ENCODE results near the gene MPHOSPH8.

The MPHOSPH8 gene, protein sequence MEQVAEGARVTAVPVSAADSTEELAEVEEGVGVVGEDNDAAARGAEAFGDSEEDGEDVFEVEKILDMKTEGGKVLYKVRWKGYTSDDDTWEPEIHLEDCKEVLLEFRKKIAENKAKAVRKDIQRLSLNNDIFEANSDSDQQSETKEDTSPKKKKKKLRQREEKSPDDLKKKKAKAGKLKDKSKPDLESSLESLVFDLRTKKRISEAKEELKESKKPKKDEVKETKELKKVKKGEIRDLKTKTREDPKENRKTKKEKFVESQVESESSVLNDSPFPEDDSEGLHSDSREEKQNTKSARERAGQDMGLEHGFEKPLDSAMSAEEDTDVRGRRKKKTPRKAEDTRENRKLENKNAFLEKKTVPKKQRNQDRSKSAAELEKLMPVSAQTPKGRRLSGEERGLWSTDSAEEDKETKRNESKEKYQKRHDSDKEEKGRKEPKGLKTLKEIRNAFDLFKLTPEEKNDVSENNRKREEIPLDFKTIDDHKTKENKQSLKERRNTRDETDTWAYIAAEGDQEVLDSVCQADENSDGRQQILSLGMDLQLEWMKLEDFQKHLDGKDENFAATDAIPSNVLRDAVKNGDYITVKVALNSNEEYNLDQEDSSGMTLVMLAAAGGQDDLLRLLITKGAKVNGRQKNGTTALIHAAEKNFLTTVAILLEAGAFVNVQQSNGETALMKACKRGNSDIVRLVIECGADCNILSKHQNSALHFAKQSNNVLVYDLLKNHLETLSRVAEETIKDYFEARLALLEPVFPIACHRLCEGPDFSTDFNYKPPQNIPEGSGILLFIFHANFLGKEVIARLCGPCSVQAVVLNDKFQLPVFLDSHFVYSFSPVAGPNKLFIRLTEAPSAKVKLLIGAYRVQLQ

DNA sequence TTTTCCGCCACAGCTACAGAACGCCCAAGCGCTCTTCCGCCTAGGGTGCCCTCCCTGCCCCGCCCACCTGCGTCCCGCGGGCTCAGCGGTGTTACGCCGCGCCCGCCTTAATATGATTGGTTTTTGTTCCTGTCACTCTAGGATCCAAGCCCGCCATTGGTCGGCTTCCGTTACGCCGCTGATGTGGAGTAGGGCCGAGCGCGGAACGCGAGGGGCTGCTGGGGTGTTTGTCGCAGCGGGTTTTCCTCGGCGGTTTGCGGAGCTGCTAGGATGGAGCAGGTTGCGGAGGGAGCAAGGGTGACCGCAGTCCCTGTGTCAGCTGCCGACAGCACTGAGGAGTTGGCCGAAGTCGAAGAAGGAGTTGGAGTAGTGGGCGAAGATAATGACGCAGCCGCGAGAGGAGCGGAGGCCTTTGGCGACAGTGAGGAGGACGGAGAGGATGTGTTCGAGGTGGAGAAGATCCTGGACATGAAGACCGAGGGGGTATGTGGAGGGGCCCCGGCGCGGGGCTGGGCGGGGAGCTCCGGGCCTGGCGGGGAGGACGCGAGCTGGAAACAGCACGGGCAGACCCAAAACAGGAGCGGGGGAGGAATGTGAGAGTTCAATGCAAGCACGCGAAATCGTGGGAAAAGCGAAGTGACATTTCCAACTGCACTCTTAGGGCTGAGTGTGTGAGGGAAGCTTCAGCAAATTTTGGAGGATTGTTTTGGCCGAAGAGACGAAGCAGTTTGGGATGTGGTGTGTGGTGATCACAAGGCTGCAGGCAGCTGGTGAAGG, at the start of gene MPHOSPH8:
MPHOSPH8 (plus strand) TSS at position 181 of the 777 bp plus-strand sequence; CDS start at position 271, 90 bp downstream.
- DNase-seq, result peak; percentile 96

DNA sequence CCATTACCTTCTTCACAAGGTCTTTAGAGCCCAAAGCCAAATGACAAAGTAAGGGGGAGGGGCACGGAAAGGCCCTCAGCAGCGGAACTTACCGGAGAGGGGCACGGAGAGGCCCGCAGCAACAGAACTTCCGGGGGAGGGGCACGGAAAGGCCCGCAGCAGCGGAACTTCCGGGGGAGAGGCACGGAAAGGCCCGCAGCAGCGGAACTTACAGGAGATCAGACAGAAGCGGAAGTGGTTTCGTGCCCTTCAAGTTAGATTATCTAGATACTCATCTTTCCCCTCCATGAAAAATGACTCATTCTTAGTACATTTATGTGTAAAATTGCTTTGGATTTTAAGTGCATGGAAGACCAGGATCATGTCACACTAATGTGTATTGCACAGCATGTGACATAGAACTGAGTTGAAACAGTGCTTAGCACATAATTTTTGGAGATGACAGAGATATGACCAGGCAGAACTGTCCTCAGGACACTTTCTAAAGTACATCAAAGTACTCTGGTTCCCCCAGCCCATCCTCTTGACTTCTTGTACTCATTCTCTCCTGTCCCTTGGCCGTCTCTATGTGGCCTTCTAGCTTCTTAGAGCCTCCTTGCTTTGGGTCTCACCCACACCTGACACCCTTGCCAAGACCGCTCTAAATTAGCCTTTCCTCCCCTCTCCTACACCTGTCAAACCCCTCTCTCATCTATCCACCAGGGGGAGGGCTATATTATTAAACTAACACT, 46.4 kb upstream of the MPHOSPH8 start:
- no peak for DNase-seq

DNA sequence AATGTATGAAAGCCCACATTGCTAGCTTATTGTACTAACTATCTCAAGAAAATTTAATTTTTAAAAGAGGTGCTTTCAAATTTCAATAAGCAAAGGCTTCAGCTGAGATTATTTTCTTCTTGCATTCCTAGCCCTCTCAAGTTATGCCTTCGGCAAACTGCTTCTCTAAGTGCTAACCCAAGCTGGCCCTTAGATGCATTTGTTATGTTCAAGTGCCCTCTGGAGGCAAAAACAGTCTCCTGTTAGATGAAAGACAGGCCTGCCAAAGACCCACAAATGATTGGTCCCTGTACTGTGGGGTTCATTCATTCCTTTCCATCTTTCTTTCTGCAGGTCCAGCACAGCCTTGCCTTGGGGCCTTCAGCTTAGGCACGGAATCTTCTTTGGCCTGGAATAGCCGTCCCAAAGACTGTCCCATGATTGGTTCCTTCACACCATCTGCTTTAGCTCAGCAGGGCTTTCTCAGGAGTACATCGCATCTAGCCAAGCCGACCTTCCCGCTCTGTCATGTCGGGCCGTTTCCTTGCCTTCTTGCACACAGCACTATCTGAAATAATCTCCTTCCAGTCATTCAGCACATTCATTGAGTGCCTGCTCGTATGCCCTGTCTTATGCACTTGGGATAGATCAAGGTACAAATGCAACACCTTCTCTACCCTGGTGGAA, 45.7 kb upstream of the MPHOSPH8 start:
- DNase-seq, result no peak

DNA sequence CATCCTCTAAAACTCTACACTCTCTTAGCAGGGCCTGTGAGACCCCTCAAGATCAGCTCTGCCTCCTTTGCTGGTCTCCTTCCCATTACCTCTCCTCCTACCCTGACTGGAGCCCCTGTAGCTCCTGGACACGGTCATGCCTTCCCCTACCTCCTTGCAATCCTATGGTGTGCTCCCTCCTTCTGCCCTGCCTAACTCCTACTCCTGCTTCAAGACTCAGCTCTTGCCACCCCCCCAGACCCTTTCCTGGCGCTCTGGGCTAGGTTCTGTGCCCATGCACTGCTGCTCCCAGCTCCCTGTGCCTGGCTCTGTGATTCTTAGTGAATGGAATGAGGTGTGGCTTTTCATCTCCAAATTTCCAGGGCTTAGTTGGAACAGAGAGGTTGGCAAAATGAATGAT, 44.1 kb upstream of the MPHOSPH8 start:
- no peak for DNase-seq

DNA sequence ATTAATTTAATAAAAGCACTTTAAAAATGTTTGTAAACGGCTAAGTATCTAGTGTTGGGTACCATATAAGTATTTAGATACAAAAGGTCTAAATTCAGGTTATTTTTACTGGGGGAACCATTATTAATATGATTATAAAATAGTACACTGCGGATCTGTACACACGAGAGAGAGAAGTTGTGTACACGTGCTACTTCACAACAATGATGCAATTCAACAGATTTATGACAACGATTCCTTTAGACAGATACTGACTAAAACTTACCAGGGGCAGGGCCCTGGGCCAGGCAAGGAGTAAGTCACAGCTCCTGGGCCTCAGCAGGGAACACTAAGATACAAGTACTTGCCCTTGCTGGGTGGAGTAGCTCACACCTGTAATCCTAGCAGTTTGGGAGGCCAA, 43.0 kb upstream of the MPHOSPH8 start:
- DNase-seq, result no peak

DNA sequence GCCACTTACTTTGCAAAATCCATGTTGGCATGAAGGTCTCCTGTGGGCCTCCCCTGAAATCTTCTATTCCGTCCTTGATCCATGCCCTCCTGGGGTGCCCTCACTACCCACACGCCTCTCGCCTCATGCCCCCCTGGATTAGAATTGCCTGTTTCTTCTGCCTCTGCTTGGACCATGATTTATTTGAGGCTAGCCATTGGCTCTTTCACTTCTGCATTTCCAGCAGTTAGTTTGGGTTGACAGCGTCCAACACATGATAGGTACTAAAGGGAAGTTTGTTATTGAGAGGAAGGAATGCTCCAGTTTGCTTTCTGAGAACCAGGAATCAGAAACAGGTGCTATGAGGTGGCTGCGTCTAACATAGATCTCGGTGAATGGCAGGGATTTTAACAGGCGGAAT, 41.6 kb upstream of the MPHOSPH8 start:
- DNase-seq, result no peak

DNA sequence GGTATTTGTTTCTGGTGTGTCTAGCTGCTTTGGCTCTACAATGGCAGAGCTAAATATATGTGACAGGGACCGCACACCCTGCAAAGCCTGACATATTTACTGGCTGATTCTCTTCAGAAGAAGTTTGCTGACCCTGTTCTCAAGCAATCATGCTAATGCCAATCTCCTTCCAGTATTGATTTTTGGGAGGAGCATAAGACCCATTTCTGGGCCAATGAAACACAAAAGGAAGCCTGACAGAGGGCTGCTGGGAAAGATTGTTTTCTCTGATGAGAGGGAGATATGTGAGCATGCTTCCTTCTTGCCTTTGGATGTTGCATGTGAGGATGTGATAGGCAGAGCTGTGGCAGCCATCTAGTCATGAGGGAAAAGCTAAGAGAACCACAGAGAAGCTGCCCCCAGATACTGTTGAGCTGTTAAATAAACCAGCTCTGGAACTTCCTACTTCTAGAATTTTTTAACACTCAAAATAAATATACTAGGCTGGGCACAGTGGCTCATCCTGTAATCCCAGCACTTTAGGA, 40.7 kb upstream of the MPHOSPH8 start:
- DNase-seq, result no peak

DNA sequence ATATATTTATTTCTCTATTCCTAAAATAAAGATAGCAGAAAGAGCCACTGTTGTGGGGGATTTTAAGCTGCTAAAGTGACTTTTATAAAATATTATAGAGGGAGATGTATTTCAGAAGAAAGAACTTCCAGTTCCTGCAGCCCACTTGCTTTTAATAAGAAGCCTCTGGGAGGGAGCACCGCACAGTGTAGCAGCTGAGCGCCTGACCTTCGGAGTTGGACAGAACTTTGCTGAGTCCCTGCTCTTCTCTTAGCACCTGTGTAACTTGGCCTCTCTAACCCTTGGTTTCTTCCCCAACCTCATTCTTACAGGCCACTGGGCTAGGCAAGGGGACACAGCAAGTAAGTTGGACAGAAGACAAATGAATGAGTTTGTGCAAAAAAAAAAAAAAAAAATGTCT, 37.4 kb upstream of the MPHOSPH8 start:
- no peak for DNase-seq

DNA sequence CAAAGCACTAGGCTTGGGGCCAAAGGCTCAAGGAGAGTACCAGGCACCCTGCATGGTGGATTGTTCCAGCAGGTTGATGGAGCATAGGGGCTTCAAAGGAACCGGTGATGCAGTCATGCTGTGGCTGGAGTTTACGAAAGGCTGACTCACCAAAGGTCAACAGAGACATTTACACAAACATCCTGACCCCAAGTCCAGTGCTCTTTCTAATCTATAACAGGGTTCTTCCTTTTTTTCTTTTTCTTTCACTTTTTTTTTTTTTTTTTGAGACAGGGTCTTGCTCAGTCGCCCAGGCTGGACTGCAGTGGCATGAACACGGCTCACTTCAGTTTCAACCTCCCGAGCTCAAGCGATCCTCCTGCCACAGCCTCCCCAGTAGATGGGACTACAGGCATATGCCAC, 36.5 kb upstream of the MPHOSPH8 start:
- no peak for DNase-seq

DNA sequence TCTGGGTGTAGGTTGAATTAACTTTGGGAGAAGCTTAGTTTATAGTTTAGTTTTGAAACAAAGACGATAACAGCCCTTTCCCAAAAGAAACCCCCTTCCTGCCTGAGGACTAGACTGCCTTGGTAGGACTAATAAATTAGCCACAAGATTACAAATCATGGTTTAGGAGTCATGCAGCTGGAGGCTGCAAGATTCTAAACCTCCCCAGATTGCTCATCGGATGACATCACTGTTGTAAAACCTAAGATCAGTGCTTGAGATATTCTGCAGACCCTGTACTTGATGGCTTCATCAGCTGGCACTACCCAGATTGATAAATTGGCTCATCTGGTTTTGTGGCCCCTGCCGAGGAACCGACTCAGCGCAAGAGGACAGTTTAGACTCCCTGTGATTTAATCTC, 35.9 kb upstream of the MPHOSPH8 start:
- no peak for DNase-seq

DNA sequence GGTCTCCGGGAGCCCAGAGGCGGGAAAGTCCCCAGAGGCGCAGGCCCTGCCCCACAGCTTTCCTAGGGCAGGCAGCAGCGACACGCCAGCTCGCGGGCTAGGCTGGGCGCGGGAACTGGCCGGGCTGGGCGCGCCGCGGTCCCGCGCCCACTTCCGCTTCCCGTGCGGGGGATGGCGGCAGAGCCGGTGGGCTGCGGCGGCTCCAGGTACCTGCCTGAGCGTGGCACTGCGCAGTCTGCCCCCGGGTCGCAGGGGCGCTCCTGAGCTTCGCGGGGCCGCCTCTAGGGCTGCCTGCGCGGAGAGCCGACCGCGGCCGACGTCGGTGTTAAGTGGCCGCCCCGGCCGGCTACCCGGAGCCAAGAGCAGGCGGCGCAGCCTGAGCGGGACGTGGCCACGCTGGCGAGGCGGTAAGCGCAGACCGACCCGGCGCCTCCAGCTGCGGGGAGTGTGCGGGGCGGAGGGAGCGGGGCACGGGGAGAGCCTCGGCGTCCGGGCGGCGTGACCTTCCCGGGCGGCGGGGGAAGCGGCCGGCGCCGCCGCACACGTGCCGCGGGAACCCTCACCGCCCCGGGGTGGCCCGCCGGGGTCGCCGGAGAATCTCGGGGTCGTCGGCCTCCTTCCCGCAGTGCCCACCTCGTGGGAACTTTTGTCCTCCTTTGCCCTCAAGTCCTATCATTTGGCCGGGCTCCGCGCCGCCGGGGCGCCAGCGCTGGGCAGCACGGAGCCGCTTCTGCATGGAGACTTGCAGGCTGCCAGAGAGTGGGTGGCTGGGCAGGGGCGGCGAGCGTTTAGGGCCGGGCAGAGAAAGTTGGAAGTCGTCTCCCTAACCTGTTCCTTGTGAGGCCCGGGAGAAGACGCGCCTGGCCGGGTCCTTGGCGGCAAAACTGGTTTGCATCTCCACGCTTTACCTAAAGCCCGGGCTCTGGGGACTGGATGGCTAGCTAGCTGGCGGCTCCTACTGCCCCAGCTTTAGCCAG, 31.4 kb upstream of the MPHOSPH8 start:
- DNase-seq, result peak; percentile 63

DNA sequence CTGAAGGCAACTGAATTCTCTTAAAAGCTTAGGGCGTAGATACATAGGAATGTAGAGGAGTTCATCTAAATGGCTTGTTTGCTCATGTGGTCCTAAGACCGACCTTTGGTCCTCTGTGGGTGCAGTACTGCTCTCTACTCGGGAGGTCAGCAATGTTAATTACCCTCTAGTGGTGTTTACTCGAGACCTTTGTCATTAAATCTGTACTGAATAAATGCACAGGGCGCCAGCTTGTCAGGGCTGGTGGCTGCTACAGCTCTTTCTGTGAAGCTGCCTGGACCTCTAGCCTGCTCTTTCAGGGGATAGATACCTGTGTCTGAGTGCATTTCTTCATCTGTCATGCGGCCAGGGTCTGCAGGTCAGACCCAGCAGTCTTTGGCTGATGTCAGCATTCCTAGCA, 29.2 kb upstream of the MPHOSPH8 start:
- no peak for DNase-seq

DNA sequence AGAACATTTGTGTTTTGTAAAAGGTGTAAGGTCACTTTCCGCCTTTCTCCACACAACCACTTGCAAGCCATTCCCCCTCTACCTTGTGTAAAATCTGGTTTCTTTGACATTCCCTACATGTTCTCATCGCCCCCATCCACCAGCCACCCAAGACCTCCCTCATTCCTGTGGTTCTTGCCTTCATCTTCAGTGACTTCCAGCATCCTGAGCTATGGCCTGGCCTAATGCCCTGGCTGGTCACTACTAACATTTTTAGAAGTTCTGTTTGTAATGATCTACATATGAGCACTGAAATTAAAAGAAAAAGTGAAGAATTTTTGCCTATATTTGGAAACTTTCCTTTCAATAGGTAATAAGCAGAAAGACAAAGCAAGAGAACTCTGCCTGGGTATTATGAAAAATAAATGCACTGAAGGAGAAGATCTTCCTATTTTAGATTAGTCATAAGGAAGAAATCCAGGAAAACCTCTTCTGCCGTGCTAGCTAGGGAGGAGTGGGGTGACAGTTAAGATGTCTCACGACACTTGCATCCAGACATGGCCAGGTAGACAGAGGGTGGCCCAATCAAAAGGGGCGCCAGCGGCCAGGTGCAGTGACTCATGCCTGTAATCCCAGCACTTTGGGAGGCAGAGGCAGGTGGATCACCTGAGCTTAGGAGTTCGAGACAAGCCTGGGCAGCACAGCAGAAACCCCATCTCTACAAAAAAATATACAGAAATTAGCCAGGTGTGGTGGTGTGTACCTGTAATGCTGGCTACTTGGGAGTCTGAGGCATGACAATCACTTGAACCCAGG, 28.1 kb upstream of the MPHOSPH8 start:
- DNase-seq, result no peak

DNA sequence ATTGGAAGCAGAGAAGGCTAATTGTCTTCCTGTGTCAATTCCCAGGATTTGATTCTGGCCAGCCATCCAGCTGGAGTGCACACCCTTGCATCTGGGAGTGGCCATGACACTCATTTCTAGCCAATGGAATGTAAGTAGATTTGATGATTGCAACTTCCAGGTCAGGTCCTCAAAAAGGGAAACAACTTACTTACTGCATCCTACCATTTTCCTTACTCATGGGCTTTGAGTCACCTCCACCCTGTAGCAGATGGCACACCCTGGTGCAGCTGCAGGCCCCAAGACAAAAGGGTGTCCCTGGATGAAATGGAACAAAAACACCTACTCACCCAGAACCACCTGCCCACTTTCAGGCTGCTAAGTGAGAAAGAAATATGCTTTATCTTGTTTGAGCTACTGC, 27.3 kb upstream of the MPHOSPH8 start:
- DNase-seq, result no peak

DNA sequence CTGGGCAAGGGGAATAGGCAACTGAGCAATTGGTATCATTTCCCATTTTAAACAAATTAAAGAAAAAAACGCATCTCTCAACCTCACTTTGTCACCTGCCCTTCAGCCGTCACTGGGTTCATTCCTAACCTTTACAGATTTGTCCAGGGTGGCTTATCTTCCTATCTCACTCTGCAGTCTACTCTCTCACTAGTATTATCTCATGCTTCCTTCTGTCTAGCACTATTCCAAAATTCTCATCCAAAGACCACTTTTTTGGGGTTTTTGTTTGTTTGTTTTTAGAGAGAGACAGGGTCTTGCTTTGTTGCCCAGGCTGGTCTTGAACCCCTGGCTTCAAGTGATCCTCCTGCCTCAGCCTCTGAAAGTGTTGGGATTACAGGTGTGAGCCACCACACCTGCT, 26.7 kb upstream of the MPHOSPH8 start:
- DNase-seq, result no peak

DNA sequence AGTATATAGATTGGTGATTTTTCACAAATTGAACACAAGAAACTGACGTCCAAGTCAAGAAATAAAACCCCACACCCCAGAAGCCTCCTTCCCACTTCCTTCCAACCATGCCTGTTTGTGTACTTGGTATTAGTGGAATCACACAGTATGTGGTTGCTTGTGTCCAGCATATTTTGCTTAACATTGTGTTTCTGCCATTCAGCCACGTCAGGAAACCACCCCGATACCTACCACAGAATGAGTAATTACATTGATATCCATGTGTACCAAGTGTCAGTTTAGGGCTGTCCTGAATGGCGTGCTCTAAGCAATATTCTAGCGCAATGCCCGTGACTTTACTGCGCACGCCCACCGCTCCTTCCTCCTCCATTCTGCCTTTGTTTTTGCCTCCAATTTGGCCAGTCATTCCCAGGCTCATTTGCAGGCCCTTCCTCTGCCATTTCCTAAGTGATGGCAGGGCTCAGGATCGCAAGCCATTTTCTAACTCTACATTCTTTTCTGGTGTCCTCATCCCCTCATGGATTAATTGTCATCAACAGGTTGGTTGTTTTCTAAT, 25.9 kb upstream of the MPHOSPH8 start:
- DNase-seq, result no peak

DNA sequence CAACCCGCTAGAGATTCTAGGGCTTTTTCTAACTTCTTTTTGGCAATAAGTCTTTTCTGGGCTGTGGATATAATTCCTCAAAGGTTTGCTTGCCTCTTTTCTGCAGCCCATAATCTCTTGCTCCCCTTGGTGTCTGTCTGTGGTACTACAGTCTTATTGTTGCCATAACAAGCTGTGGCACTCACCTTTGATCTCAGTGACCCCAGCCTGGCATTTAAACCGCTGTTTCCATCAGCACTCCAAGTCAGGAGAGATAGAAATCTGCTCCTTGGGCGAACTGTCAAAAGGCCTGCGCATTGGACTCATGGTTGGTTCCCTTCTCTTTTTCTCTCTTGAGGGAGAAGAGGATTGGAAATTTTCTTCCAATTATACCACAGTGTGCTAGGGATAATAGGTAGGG, 14.5 kb upstream of the MPHOSPH8 start:
- no peak for DNase-seq

DNA sequence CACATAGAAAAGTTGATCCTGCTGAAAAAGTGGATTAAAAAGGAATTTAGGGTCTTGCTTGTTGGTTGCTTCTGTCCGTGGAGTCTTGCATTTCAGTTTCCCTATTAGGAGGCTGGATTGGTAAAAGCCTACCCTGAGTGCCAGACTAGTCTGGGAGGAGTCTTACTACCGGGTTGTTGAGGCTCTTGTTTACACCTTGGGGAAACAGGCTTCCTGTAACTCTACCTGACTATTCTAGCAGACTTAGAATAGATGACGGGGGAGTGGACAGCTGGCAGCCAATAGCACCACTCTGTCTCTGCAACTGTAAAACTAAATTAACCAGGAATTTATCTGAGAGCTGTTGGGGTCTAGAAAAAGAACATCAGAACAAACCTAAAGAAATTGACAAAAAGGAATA, 11.3 kb upstream of the MPHOSPH8 start:
- DNase-seq, result no peak

DNA sequence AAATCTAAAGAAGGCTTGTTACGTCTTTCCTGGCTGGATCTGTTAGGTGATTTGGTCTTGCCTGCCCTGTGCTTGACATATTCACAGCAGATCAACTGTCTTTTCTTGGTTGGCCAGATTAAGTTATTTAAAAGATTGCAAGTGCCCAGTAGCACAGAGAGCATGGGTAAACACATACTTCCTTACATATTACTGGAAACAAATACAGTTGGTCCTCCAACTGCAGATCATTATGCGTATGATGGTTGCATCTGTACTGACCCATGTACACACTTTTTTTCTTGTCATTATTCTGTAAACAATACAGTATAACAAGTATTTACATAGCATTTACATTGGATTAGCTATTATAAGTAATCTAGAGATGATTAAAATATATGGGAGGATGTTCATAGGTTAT, 9.2 kb upstream of the MPHOSPH8 start:
- no peak for DNase-seq
